Tibial nerve (tissue), 4 donors: ENCODE data around the gene RNU11. TPM values are rescaled to one million over a fixed set of nuclear protein-coding genes. Genes with fewer than 3 reads are reported as not detected.
"Not testable (repeated sequence)": the region's sequence is repeated elsewhere in the genome, so short reads cannot be mapped to it uniquely, and the experiment has no call there.

Source experiments
- DNase-seq, 2 donors: peaks; one replicate each; pipeline ENCODE4 v3.0.0-alpha.2; 2019; ENCODE audit warnings: low spot score in 2 of 2
- H3K27ac ChIP-seq, 4 donors: fragments of 200-600 bp; sonication (generic) in 3 of 4; one replicate each; pipeline ENCODE4 v1.5.1; 2017 to 2019; ENCODE audit warnings: mild to moderate bottlenecking in 1 of 4
- H3K27me3 ChIP-seq, 2 donors: fragments of 200-600 bp; sonication (generic) in 1 of 2; one replicate each; pipeline versions ENCODE4 v1.5.1 to v1.6.0; 2017 to 2019
- H3K36me3 ChIP-seq, 3 donors: fragments of 200-600 bp; sonication (generic); one replicate each; pipeline ENCODE4 v1.5.1; 2018 to 2019
- H3K4me1 ChIP-seq, 4 donors: fragments of 200-600 bp; sonication (generic) in 3 of 4; one replicate each; pipeline ENCODE4 v1.5.1; 2017 to 2019
- H3K4me3 ChIP-seq, 4 donors: fragments of 200-600 bp; sonication (generic) in 3 of 4; one replicate each; pipeline ENCODE4 v1.5.1; 2017 to 2019; ENCODE audit warnings: mild to moderate bottlenecking in 1 of 4, moderate library complexity in 1 of 4
- H3K9me3 ChIP-seq, 4 donors: fragments of 200-600 bp; sonication (generic) in 3 of 4; one replicate each; pipeline ENCODE4 v1.5.1; 2017 to 2019
- EP300 ChIP-seq, 2 donors: sonication (generic); formaldehyde crosslinking; IDR thresholded peaks; one replicate each; pipeline ENCODE4 v1.6.1; 2017; ENCODE audit warnings: antibody characterized with exemption in 2 of 2, mild to moderate bottlenecking in 1 of 2
- POLR2A ChIP-seq, 2 donors: fragments of 450-650 bp; IDR thresholded peaks; one replicate each; pipeline ENCODE4 v1.6.1; 2017; ENCODE audit warnings: antibody characterized with exemption in 2 of 2, mild to moderate bottlenecking in 2 of 2, moderate library complexity in 2 of 2
- WGBS, 2 donors: methylation state at CpG; one replicate each; pipeline ENCODE4 v1.1.5; 2018; 5-methylcytosine and 5-hydroxymethylcytosine counted together
- total RNA-seq, 4 donors: library from RNA; depleted of rRNA; stranded (reverse); fragments of >200 nt; gene quantifications; one replicate each; pipeline ENCODE4 v1.1.0, GENCODE V29; 2016
- TF ChIP-seq, protein P1 (sequence below), 5 experiments: fragments of 200-600 bp in 3 of 5; fragments of 450-650 bp in 2 of 5; sonication (generic) in 3 of 5; IDR thresholded peaks; one replicate each; pipeline ENCODE4 v1.5.1; 2016 to 2019; ENCODE audit warnings: antibody characterized with exemption in 5 of 5, mild to moderate bottlenecking in 3 of 5, moderate library complexity in 2 of 5

RNU11 gene
- total RNA-seq, 4 donors from 2014 or later = not detected

- H3K27ac ChIP-seq = no peak overlapping the region
- no peak overlapping the region for H3K4me3 ChIP-seq
- no peaks in the 10 kb centered on the region for H3K36me3 ChIP-seq
- TF ChIP-seq POLR2A (IDR thresholded peaks at IDR 0.05) (no peak), EP300 (IDR thresholded peaks at IDR 0.05) (no peak)
- TF ChIP-seq, protein P1, sequence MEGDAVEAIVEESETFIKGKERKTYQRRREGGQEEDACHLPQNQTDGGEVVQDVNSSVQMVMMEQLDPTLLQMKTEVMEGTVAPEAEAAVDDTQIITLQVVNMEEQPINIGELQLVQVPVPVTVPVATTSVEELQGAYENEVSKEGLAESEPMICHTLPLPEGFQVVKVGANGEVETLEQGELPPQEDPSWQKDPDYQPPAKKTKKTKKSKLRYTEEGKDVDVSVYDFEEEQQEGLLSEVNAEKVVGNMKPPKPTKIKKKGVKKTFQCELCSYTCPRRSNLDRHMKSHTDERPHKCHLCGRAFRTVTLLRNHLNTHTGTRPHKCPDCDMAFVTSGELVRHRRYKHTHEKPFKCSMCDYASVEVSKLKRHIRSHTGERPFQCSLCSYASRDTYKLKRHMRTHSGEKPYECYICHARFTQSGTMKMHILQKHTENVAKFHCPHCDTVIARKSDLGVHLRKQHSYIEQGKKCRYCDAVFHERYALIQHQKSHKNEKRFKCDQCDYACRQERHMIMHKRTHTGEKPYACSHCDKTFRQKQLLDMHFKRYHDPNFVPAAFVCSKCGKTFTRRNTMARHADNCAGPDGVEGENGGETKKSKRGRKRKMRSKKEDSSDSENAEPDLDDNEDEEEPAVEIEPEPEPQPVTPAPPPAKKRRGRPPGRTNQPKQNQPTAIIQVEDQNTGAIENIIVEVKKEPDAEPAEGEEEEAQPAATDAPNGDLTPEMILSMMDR (IDR thresholded peaks at IDR 0.05) = no peak
- H3K9me3 ChIP-seq = no peaks in the 10 kb centered on the region
- peaks cover 0 to 30% (median 21%) of the 10 kb centered on the region in 4 donors for H3K4me1 ChIP-seq
- no peak for DNase-seq
- H3K27me3 ChIP-seq = no peaks in the 10 kb centered on the region
- 94% methylated on average over 20 of the region's 20 CpGs for WGBS, 2 donors
These were observed 22.9 kb downstream of the RNU11 start for GRCh38 chr1:28671254-28671780.

DNA sequence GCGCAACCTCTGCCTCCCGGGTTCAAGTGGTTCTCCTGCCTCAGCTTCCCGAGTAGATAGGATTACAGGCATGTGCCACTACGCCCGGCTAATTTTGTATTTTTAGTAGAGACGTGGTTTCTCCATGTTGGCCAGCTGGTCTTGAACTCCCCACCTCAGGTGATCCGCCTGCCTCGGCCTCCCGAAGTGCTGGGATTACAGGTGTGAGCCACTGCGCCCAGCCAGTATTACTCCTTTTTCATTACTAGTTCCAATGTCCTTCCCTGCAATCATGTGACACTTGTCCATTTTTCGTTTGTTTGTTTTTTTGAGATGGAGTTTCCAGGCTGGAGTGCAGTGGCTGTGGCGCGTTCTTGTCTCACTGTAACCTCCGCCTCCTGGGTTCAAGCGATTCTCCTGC is 24.6 kb downstream of the RNU11 start:
- peaks cover 0 to 18% (median 13%) of the 10 kb centered on the region in 4 donors for H3K4me1 ChIP-seq
- not testable (repeated sequence) for H3K36me3 ChIP-seq, H3K4me3 ChIP-seq, DNase-seq, H3K9me3 ChIP-seq, H3K27me3 ChIP-seq, H3K27ac ChIP-seq
- 95 to 98% methylated on average over 15 of the region's 15 CpGs for WGBS, 2 donors

DNA sequence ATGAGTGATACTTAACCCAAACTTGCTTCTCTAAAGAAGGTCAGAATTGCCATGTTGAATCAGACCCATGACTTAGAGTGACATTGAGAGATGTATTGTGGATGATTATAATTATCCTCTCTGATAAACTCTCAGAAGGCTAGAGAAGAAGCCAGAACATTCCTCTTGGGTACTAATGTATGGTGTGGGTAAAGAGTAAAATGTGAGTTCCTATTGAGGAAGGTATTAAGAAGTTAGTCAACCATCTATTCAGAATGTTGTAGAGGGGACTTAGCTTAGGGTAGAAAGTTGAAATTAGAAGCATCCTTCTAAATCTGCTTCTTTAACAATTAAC is 27.5 kb downstream of the RNU11 start:
- no peaks in the 10 kb centered on the region for H3K36me3 ChIP-seq
- H3K27me3 ChIP-seq = no peaks in the 10 kb centered on the region
- no peak for TF ChIP-seq EP300 (IDR thresholded peaks at IDR 0.05)
- TF ChIP-seq, protein P1 (IDR thresholded peaks at IDR 0.05) = no peak
- TF ChIP-seq POLR2A (IDR thresholded peaks at IDR 0.05) = no peak
- H3K4me1 ChIP-seq = peaks cover 0 to 3% (median 0%) of the 10 kb centered on the region in 4 donors
- no peak overlapping the region for H3K4me3 ChIP-seq
- DNase-seq = no peak
- H3K27ac ChIP-seq = no peak overlapping the region
- no peaks in the 10 kb centered on the region for H3K9me3 ChIP-seq

DNA sequence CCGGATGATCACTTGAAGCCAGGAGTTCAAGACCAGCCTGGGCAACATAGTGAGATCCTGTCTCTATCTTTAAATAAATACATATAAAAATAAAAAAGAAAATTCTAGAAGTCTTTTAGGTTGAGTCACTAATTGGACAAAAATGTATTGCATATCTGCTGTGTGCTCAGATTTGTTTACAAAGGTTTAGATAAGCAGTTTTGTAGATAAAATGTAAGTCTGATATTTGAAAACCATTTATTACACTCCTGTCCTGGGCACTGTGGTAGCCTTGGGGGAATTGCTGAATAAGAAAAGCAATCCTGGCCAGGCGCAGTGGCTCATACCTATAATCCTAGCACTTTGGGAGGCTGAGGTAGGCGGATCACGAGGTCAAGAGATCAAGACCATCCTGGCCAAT is 31.8 kb downstream of the RNU11 start:
- 93 to 100% methylated on average over 4 of the region's 4 CpGs for WGBS, 2 donors
- Histone ChIP-seq H3K36me3 (peaks cover 0 to 34% (median 2%) of the 10 kb centered on the region in 3 donors), H3K4me1 (no peaks in the 10 kb centered on the region), H3K27ac (no peak overlapping the region), H3K9me3 (no peaks in the 10 kb centered on the region), H3K4me3 (no peak overlapping the region), H3K27me3 (no peaks in the 10 kb centered on the region)
- TF ChIP-seq, protein P1 (IDR thresholded peaks at IDR 0.05) = no peak
- no peak for DNase-seq

GRCh38 chr1:28682840-28683239 is 34.4 kb downstream of the RNU11 start:
- H3K27ac ChIP-seq = no peak overlapping the region
- H3K4me3 ChIP-seq = no peak overlapping the region
- peaks cover 0 to 46% (median 2%) of the 10 kb centered on the region in 3 donors for H3K36me3 ChIP-seq
- TF ChIP-seq, protein P1 (IDR thresholded peaks at IDR 0.05) = no peak
- TF ChIP-seq EP300 (IDR thresholded peaks at IDR 0.05) (no peak), POLR2A (IDR thresholded peaks at IDR 0.05) (no peak)
- H3K9me3 ChIP-seq = no peaks in the 10 kb centered on the region
- DNase-seq = no peak
- no peaks in the 10 kb centered on the region for H3K4me1 ChIP-seq
- 92 to 93% methylated on average over 6 of the region's 6 CpGs for WGBS, 2 donors
- H3K27me3 ChIP-seq = no peaks in the 10 kb centered on the region

DNA sequence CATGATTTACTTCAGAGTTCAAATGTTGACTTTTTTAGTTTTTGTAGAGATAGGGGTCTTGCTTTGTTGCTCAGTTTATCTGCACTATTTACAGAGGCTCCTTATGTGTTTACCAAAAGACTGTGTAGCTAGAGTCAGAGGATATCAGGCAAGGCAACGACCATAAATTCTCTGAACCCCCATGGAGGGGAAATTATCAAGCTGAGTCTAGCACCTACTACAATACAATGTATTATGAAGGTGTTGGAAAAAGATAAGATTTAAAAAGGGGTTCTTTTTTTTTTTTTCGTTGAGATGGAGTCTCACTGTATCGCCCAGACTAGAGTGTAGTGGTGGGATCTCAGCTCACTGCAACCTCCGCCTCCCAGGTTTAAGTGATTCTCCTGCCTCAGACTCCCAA is 36.5 kb downstream of the RNU11 start:
- H3K36me3 ChIP-seq = peaks cover 0 to 56% (median 2%) of the 10 kb centered on the region in 3 donors
- no peaks in the 10 kb centered on the region for H3K4me1 ChIP-seq
- WGBS, 2 donors = 87 to 88% methylated on average over 4 of the region's 4 CpGs
- H3K27ac ChIP-seq = no peak overlapping the region
- no peak overlapping the region for H3K4me3 ChIP-seq
- H3K27me3 ChIP-seq = no peaks in the 10 kb centered on the region
- TF ChIP-seq EP300 (IDR thresholded peaks at IDR 0.05) = no peak
- no peak for TF ChIP-seq POLR2A (IDR thresholded peaks at IDR 0.05)
- TF ChIP-seq, protein P1 (IDR thresholded peaks at IDR 0.05) = no peak
- no peak for DNase-seq
- H3K9me3 ChIP-seq = no peaks in the 10 kb centered on the region

GRCh38 chr1:28691627-28692026 is 43.2 kb downstream of the RNU11 start:
- H3K9me3 ChIP-seq, H3K4me1 ChIP-seq, H3K27ac ChIP-seq, H3K27me3 ChIP-seq, DNase-seq, H3K4me3 ChIP-seq: not testable (repeated sequence)
- peaks cover 0 to 60% (median 0%) of the 10 kb centered on the region in 3 donors for H3K36me3 ChIP-seq
- WGBS, 2 donors = 79 to 90% methylated on average over 1 of the region's 1 CpG
